Tibial nerve (tissue), 3 donors: ENCODE results near the gene AMOTL1.

Experiments
- CTCF ChIP-seq, 5 experiments: fragments of 200-600 bp in 3 of 5; fragments of 450-650 bp in 2 of 5; sonication (generic) in 3 of 5; IDR thresholded peaks; one replicate each; pipeline ENCODE4 v1.5.1; 2016 to 2019; ENCODE audit warnings: antibody characterized with exemption in 5 of 5, mild to moderate bottlenecking in 3 of 5, moderate library complexity in 2 of 5
- POLR2A ChIP-seq, 2 donors: fragments of 450-650 bp; IDR thresholded peaks; one replicate each; pipeline ENCODE4 v1.6.1; 2017; ENCODE audit warnings: antibody characterized with exemption in 2 of 2, mild to moderate bottlenecking in 2 of 2, moderate library complexity in 2 of 2

- no peak for TF ChIP-seq CTCF (IDR thresholded peaks at IDR 0.05)
- TF ChIP-seq POLR2A (IDR thresholded peaks at IDR 0.05), result no peak
Measured at GRCh38 chr11:94794287-94795168, 26.4 kb downstream of the AMOTL1 start.
